ENCODE measurements around the gene MAPT. TPM values are rescaled to one million over a fixed set of nuclear protein-coding genes. Genes with fewer than 3 reads are reported as not detected.
A peak's percentile ranks its signal among the peaks of the same experiment; 100 is the strongest.

MAPT gene
- total RNA-seq, 1 donor from 2014 or later: 0.18 TPM

GRCh38 chr17:45948498-45948880 is 54.1 kb downstream of the MAPT start:
- no peaks in the 10 kb centered on the region for H3K9me3 Mint-ChIP-seq
- peaks cover 4% of the 10 kb centered on the region for H3K4me1 Mint-ChIP-seq
- H3K27me3 Mint-ChIP-seq: peaks cover 34% of the 10 kb centered on the region
- intact Hi-C loops (cut with micrococcal nuclease): loop anchor here (2.0 kb wide), 1 partner anchor 26 kb away; no protein-coding TSS in a partner anchor
- no peak for ATAC-seq (ENCODE audit: low read depth)
- no peak for DNase-seq
- H3K36me3 Mint-ChIP-seq (ENCODE audit: low read depth): no peaks in the 10 kb centered on the region
- TF ChIP-seq, protein P1, sequence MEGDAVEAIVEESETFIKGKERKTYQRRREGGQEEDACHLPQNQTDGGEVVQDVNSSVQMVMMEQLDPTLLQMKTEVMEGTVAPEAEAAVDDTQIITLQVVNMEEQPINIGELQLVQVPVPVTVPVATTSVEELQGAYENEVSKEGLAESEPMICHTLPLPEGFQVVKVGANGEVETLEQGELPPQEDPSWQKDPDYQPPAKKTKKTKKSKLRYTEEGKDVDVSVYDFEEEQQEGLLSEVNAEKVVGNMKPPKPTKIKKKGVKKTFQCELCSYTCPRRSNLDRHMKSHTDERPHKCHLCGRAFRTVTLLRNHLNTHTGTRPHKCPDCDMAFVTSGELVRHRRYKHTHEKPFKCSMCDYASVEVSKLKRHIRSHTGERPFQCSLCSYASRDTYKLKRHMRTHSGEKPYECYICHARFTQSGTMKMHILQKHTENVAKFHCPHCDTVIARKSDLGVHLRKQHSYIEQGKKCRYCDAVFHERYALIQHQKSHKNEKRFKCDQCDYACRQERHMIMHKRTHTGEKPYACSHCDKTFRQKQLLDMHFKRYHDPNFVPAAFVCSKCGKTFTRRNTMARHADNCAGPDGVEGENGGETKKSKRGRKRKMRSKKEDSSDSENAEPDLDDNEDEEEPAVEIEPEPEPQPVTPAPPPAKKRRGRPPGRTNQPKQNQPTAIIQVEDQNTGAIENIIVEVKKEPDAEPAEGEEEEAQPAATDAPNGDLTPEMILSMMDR (IDR thresholded peaks at IDR 0.05): no peak
- ChIA-PET POLR2A (interaction anchor here (1.5 kb wide), 1 partner anchor 27 kb away, joined by 10 read pairs; no protein-coding TSS in a partner anchor), CTCF (interaction anchor here (0.9 to 1.9 kb wide), 4 partner anchors 13 to 308 kb away, joined by 3 to 8 read pairs (median 5); no protein-coding TSS in a partner anchor)
- H3K4me3 Mint-ChIP-seq: no peak overlapping the region
- no peak overlapping the region for H3K27ac Mint-ChIP-seq

DNA sequence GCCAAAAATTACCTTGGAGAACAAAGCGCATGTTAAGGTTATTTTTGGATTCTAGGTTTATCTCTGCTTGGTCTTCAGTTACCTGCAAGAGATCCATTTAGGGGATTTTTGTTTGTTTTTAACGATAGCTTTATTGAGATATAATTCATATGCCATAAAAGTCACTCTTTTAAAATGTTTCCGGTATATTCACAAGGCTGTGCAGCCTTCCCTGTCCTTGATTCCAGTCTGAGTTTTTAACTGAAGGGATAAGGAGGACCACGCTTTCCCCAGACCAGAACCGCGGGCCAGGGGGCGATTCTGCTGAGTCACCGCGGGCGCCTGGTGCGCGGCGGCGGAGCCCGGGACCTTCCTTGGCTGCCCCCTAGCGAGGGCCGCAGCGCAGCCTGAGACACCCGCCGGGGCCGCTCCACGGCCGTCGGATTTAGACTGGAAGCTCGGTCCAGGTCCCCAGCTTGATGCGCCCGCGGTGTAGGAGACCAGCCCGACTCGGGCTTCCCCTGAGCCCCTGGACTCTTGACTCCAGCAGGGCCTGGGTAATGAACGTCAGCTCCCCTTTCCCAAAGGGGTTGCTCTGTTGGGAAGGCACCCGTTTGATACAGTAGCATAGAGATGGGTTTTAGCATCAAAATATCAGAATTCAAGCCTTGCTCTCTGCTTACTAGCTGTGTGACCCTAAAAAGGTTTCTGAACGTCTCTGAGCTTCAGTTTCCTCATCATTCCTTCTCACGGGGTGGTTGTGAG is 54.7 kb downstream of the MAPT start:
- TF ChIP-seq, protein P1 (IDR thresholded peaks at IDR 0.05): no peak
- Mint-ChIP-seq H3K4me1 (peaks cover 4% of the 10 kb centered on the region), H3K4me3 (peak overlapping the region; percentile 72), H3K36me3 (ENCODE audit: low read depth) (no peaks in the 10 kb centered on the region), H3K27me3 (peaks cover 38% of the 10 kb centered on the region), H3K27ac (no peak overlapping the region), H3K9me3 (no peaks in the 10 kb centered on the region)
- intact Hi-C loops (cut with micrococcal nuclease): loop anchor here (2.0 kb wide), 1 partner anchor 26 kb away; no protein-coding TSS in a partner anchor
- peak; percentile 65 for DNase-seq
- POLR2A ChIA-PET: interaction anchor here (0.6 to 1.5 kb wide), 2 partner anchors 9 to 27 kb away, joined by 4 to 10 read pairs; no protein-coding TSS in a partner anchor
- ATAC-seq (ENCODE audit: low read depth): peak; percentile 97
- CTCF ChIA-PET: interaction anchor here (0.9 to 1.9 kb wide), 6 partner anchors 12 to 309 kb away, joined by 3 to 8 read pairs (median 4); no protein-coding TSS in a partner anchor

- POLR2A ChIA-PET: interaction anchor here (0.6 to 1.5 kb wide), 2 partner anchors 8 to 26 kb away, joined by 4 to 10 read pairs; no protein-coding TSS in a partner anchor
- ATAC-seq (ENCODE audit: low read depth) (no peak), DNase-seq (no peak)
- TF ChIP-seq, protein P1 (IDR thresholded peaks at IDR 0.05): no peak
- no peak overlapping the region for H3K27ac Mint-ChIP-seq
- H3K36me3 Mint-ChIP-seq (ENCODE audit: low read depth): no peaks in the 10 kb centered on the region
- H3K4me3 Mint-ChIP-seq: no peak overlapping the region
- intact Hi-C loops (cut with micrococcal nuclease): loop anchor here (2.0 kb wide), 1 partner anchor 25 kb away; no protein-coding TSS in a partner anchor
- H3K27me3 Mint-ChIP-seq: peaks cover 35% of the 10 kb centered on the region
- H3K4me1 Mint-ChIP-seq: peaks cover 4% of the 10 kb centered on the region
- no peaks in the 10 kb centered on the region for H3K9me3 Mint-ChIP-seq
- CTCF ChIA-PET: interaction anchor here (0.9 to 1.9 kb wide), 6 partner anchors 11 to 310 kb away, joined by 3 to 8 read pairs (median 4); no protein-coding TSS in a partner anchor
Observed at GRCh38 chr17:45949755-45950320, 55.5 kb downstream of the MAPT start.

DNA sequence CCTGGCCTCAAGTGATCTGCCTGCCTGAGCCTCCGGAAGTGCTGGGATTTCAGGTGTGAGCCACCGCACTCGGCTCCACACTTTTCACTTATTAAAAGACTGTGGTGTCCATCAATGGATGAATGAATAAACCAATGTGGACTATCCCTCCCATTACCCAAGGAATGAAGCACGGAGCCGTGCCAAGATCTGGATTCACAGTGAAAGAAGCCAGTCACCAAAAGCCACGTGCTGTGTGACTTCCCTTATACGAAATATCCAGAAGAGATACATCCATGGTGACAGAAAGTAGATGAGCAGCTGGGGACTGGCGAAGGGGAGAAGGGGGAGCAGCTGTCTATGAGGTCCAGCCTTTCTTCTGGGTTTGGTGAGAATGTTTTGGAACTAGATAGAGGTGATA is 56.5 kb downstream of the MAPT start:
- ChIA-PET CTCF (no interaction called here), POLR2A (no interaction called here)
- ATAC-seq (ENCODE audit: low read depth): no peak
- peaks cover 4% of the 10 kb centered on the region for H3K4me1 Mint-ChIP-seq
- H3K9me3 Mint-ChIP-seq: no peaks in the 10 kb centered on the region
- intact Hi-C loops (cut with micrococcal nuclease): no loop called here
- H3K27ac Mint-ChIP-seq: no peak overlapping the region
- H3K4me3 Mint-ChIP-seq: no peak overlapping the region
- H3K27me3 Mint-ChIP-seq: peaks cover 31% of the 10 kb centered on the region
- TF ChIP-seq, protein P1 (IDR thresholded peaks at IDR 0.05): no peak
- no peaks in the 10 kb centered on the region for H3K36me3 Mint-ChIP-seq (ENCODE audit: low read depth)
- DNase-seq: no peak

DNA sequence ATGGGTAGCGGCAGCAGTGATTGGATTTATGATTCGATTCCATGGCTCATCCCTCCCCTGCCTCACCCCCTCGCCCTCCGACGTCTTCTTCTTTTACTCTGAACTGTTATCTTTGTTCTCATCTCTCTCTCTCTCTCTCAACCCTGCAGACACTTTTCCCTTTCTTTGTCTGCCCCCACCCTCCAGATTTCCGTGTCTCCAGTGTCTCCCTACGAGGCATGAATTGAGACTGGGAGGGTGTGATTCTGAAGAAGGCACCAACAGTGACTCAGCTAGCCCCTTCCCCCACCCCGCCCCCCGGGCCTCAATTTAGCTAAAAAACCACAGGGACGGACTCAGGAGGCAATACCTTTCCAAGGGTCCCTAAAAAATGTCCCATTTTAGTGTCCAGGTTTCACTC is 57.0 kb downstream of the MAPT start:
- no peak for DNase-seq
- no peak for ATAC-seq (ENCODE audit: low read depth)
- H3K36me3 Mint-ChIP-seq (ENCODE audit: low read depth): no peaks in the 10 kb centered on the region
- H3K9me3 Mint-ChIP-seq: no peaks in the 10 kb centered on the region
- peaks cover 4% of the 10 kb centered on the region for H3K4me1 Mint-ChIP-seq
- peaks cover 31% of the 10 kb centered on the region for H3K27me3 Mint-ChIP-seq
- ChIA-PET CTCF (no interaction called here), POLR2A (no interaction called here)
- H3K27ac Mint-ChIP-seq: no peak overlapping the region
- intact Hi-C loops (cut with micrococcal nuclease): no loop called here
- TF ChIP-seq, protein P1 (IDR thresholded peaks at IDR 0.05): no peak
- no peak overlapping the region for H3K4me3 Mint-ChIP-seq

Data from activated B cell treated with CpG ODN at 0.5 μM for 24 hours (primary cell).